Activated CD4-positive, alpha-beta T cell treated with anti-CD3 and anti-CD28 coated beads for 36 hours (primary cell): ENCODE measurements around the gene CEP290. TPM values are rescaled to one million over a fixed set of nuclear protein-coding genes. Genes with fewer than 3 reads are reported as not detected.

Experiments used
- ATAC-seq: fragments of 200-7000 bp; cut with Tn5 transposase; one replicate; pipeline ENCODE4 v1.10.0; 2021; ENCODE audit warnings: mild to moderate bottlenecking, moderate library complexity
- CTCF ChIA-PET: fragments of 350-600 bp; sonication (Branson Sonifier 250); formaldehyde crosslinking; loops from one replicate; lab custom pipeline; 2021; ENCODE audit warnings: antibody characterized with exemption; lab: Charles Lee
- POLR2A ChIA-PET: fragments of 350-600 bp; sonication (Branson Sonifier 250); formaldehyde crosslinking; loops from one replicate; lab custom pipeline; 2021; ENCODE audit warnings: antibody characterized with exemption, inconsistent platforms; lab: Charles Lee
- DNase-seq: peaks from one replicate; pipeline ENCODE4 v3.0.0-alpha.2; 2020
- H3K27ac Mint-ChIP-seq: one replicate; pipeline ENCODE4 v1.8.0; 2021; ENCODE audit warnings: mixed read lengths
- H3K27me3 Mint-ChIP-seq: one replicate; pipeline ENCODE4 v1.8.0; 2021; ENCODE audit warnings: mixed read lengths
- H3K36me3 Mint-ChIP-seq: one replicate; pipeline ENCODE4 v1.8.0; 2021; ENCODE audit warnings: low read depth, mixed read lengths
- H3K4me1 Mint-ChIP-seq: one replicate; pipeline ENCODE4 v1.8.0; 2021; ENCODE audit warnings: mixed read lengths
- H3K4me3 Mint-ChIP-seq: one replicate; pipeline ENCODE4 v1.8.0; 2021; ENCODE audit warnings: mild to moderate bottlenecking, moderate library complexity, mixed read lengths
- H3K9me3 Mint-ChIP-seq: one replicate; pipeline ENCODE4 v1.8.0; 2021; ENCODE audit warnings: low read depth, mixed read lengths
- intact Hi-C, 2 experiments: fragments of 100-400 bp; cut with DNase I in 1 of 2; cut with micrococcal nuclease in 1 of 2; formaldehyde crosslinking; loops; one replicate each; pipeline versions ENCODE4 v1.14.2 to v1.15.1; 2022 to 2024; cut with DNase I, micrococcal nuclease
- total RNA-seq, 2 experiments: library from RNA; stranded (reverse); gene quantifications; one replicate each; pipeline ENCODE4 v1.2.3, GENCODE V29; 2021

CEP290 gene
- total RNA-seq, 2 experiments from 2014 or later: 15.5 to 17.0 TPM

GRCh38 chr12:88006351-88006750 is 135.5 kb downstream of the CEP290 start:
- Mint-ChIP-seq H3K4me3 (no peak overlapping the region), H3K9me3 (peaks cover 3% of the 10 kb centered on the region), H3K27ac (no peak overlapping the region), H3K27me3 (peaks cover 5% of the 10 kb centered on the region), H3K36me3 (no peaks in the 10 kb centered on the region), H3K4me1 (no peaks in the 10 kb centered on the region)
- no peak for ATAC-seq
- CTCF ChIA-PET: no interaction called here
- POLR2A ChIA-PET: no interaction called here
- intact Hi-C loops: no loop called here
- DNase-seq: no peak

- Mint-ChIP-seq H3K9me3 (peaks cover 3% of the 10 kb centered on the region), H3K4me1 (no peaks in the 10 kb centered on the region), H3K4me3 (no peak overlapping the region), H3K27ac (no peak overlapping the region), H3K27me3 (peaks cover 10% of the 10 kb centered on the region), H3K36me3 (no peaks in the 10 kb centered on the region)
- ATAC-seq (no peak), DNase-seq (no peak)
- intact Hi-C loops: no loop called here
- POLR2A ChIA-PET: no interaction called here
- CTCF ChIA-PET: no interaction called here
Measured at GRCh38 chr12:88001327-88001726, 140.6 kb downstream of the CEP290 start.

Other genes starting within 250 kb of the CEP290 start
- gene C12orf50, start 112.7 kb downstream of the CEP290 start, total RNA-seq: under 1 TPM; 0.11 TPM
- 1 to 10 TPM; 5.8 to 6.2 TPM for gene TMTC3, start 219 bp upstream of the CEP290 start, total RNA-seq